SKM-1 treated with dmso at 0.1 percent for 144 hours (cell line): ENCODE data around the gene IL18.
A peak's percentile ranks its signal among the peaks of the same experiment; 100 is the strongest.
"Not testable (repeated sequence)": the region's sequence is repeated elsewhere in the genome, so short reads cannot be mapped to it uniquely, and the experiment has no call there.

ENCODE experiments used
- DNase-seq: peaks from one replicate; lab custom pipeline; 2025; ENCODE audit not compliant: unreplicated experiment; lab: John Stamatoyannopoulos, UW

The IL18 gene

DNA sequence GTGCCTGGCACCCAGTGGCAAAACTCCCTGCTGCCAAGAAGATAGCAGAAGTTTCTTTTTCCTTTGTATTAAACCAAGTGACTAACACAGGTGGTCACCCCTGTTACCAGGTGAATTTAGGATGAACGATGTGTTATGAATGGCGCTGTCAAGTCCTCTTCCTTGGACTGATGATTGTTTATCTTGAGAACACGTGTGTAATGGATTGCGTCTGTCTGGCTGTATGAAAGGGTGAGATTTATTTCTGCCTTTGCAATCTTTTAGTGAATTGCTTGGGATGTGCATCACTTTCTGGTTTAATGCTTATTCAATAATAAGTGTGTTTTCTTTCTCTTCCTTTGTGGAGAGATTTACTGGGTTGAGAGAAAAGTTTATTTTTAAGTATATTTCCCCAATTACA, 40.8 kb downstream of the IL18 start:
- DNase-seq, result no peak

DNA sequence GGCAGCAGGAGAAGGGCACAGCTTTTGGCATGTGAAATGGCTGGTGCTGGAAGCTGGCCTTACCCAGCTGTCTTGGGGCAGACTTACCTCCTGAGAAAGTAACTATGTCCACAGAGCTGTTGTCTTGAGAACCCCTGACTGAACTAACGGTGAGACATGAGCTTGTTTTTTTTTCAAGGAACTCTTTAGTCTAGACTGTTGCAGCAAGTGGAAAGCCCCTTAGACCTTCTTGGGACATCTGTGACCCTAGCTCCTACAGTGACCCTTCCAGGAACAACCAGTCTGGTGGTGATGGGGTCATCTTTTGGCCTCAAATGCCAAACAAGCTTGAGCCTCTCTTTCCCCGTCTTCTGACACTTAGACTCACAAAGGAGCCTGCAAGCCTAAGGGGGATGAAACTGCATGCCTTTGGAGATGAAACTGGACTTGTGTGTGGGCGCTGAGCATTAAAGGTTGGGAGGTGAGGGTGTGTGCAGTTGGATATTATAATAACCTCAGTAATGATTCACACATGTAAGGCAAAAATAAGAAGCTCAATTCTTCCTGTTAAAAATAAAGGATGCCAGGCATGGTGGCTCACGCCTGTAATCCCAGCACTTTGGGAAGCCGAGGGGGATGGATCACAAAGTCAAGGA, 41.8 kb downstream of the IL18 start:
- no peak for DNase-seq

DNA sequence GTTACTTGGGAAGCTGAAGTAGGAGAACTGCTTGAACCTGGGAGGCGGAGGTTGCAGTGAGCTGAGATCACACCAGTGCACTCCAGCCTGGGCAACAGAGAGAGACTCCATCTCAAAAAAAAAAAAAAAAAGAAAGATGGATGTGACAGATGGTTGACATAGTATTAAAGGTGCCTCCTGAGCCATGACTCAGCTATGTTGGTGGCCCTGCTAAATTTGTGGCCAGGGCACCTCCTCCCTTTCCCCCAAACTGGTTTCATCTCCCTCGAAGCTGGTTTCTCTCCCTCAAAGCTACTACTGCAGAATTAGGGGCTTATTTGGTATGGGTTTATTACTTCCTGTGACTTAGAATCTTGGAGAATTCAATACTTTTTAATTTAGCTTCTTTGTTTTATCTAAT, 45.7 kb downstream of the IL18 start:
- no peak for DNase-seq

DNA sequence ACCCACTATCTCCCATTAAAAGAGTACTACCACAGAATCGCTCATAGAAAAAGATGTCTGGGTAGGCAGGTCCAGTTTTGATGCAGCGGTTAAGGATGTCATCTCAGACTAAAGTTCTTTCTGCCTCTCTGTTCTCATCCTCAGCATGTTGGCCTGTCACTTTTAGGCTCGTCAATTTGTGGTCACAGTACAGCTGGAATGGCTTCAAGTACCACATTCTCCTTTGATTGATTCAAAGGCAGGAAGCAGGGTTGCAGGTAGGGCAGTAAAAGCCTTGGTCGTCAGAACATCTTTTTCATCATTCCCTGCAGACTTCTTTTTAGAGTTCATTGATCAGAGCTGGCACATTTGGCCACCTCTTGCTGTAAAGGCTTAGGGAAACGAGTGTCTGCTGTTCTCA, 48.5 kb downstream of the IL18 start:
- no peak for DNase-seq

GRCh38 chr11:112114460-112114859, 49.4 kb downstream of the IL18 start:
- no peak for DNase-seq

DNA sequence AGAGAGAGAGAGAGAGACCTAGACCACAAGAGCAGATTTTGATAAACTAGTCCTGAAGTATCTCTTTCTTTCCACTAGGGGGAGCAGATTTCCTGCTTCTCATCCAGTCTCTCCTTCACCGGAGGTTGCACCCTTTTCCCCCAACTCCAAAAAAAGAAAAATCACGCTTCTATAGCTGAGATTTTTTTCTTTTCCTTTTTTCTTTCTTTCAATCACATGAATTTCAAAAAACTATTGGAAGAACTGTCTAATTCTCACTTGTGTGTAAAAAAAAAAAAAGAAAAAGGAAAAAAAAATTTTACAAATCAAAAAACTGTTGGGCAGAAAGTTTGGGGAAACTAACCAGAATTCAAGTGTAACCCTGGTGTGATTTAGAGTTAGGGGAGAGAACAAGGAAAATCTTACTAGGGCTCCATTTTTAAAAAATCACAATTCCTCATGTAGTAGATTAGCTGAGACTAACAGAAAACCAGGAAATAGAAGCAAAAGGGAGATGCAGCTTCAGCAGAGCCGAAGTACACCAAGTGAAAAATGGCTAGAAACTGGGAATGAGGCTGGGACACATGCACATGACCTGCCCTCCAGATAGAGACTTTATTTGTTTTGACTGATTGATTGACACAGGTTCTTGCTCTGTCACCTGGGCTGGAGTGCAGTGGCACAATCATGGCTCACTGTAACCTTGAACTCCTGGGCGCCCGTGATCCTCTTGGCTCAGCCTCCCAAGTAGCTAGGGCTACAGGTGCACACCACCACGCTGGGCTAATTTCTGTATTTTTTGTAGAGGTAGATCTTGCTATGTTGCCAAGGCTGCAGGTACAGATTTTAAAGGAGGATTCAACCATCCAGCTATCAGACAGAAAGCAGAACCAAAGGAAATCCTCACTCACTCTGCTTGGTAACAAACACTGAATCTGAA, 50.1 kb downstream of the IL18 start:
- DNase-seq, result peak; percentile 80

DNA sequence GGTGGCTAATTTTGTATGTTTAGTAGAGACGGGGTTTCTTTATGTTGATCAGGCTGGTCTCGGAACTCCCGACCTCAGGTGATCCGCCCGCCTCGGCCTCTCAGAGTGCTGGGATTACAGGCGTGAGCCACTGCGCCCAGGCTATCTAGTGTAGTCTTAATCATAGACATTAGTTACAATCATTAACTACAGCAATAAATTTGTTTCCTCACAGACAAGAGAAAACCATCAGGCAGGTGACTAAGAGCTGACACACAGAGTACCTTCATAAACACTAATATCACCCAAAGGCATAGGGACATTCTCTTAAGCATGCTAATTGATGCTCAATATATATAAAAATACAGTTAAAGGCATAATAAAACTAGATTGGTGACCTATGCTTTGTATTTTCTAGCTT, 57.8 kb downstream of the IL18 start:
- DNase-seq, result no peak

GRCh38 chr11:112103446-112103845, 60.4 kb downstream of the IL18 start:
- no peak for DNase-seq

DNA sequence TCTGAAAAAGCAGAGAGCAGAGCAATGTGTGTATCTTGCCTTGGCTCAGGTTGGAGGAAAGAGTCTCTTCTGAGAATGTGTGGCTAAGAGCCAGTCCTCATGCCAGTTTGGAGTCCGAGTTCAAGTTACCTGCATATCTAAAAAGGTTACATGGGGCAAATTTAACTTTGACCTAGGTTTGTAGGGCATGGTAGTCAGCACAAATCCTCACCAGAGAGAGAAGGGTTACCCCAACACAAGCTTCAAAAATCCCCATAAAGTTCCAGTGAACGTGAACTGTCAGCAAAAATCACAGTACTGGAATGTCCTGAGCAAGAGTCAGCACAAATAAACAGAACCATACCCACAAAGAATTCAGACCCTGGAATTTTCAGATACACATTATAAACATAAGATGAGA, 63.4 kb downstream of the IL18 start:
- DNase-seq, result no peak

DNA sequence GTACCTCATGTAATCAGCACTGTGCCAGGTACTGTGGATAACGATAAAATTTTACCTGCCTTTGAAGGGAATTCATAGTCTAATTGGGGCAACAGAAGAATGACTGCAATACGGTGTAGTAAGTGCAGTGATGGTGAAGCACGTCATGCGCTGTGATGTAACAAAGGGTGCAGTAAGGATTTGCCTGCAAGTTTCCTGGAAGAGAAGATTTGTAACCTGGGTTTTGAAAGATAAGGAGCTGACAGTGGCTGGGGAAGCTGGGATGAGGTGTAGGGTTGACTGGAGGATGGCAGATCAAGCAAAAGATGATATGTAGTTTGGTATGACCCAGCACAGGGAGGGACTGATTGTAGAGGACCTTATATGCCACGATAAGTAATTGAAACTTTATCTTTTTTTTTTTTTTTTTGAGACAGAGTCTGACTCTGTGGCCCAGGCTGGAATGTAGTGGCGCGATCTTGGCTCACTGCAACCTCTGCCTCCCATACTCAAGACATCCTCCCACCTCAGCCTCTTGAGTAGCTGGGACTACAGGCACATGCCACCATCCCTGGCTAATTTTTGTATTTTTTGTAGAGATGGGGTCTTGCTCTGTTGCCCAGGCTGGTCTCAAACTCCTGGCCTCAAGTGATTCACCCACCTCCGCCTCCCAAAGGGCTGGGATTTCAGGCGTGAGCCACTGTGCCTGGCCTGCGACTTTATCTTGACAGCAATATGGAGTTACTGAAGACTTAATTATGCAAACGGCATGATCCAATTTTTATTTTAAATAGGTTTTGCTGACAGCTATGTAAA, 66.0 kb downstream of the IL18 start:
- DNase-seq, result no peak

GRCh38 chr11:112096194-112096593, 67.7 kb downstream of the IL18 start:
- no peak for DNase-seq

- not testable (repeated sequence) for DNase-seq
These were observed 68.6 kb downstream of the IL18 start for GRCh38 chr11:112095302-112095701.
